Loucy (cell line): Measurements from ENCODE around the gene B4GALT2.

ENCODE experiments used
- CTCF ChIP-seq: fragments of 200-600 bp; sonication (generic); conservative IDR thresholded peaks from 2 replicates; pipeline ENCODE4 v1.5.1; 2014; ENCODE audit warnings: mild to moderate bottlenecking, antibody characterized with exemption, low read length
- EZH2phosphoT487 ChIP-seq: fragments of 200-600 bp; IDR thresholded peaks from 2 replicates; pipeline ENCODE4 v1.6.1; 2018; ENCODE audit warnings: antibody characterized with exemption, mild to moderate bottlenecking, moderate library complexity, borderline replicate concordance

DNA sequence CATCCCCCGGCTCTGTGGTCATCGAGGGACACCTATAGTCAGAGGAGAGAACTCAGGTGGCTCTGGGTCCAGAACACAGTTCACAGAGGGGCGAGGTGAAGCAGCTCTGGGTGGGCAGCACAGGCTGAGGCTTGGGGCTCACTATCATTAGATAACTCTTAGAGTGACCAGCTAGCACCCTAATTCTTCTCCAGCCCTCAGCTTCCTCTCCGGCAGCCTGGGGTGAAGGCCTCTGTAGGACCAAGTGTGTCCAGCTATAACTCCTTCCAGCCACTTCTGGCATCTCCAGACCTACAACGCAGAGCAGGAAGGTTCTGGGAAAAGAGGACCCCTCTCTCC lies 44.1 kb upstream of the B4GALT2 start:
- TF ChIP-seq CTCF (peak; percentile 2; the same call in 1 of the 2 replicates), EZH2phosphoT487 (no peak)
